ENCODE results near the gene RPS25.
A peak's percentile ranks its signal among the peaks of the same experiment; 100 is the strongest.
"Not testable (repeated sequence)": the region's sequence is repeated elsewhere in the genome, so short reads cannot be mapped to it uniquely, and the experiment has no call there.

Gene RPS25

DNA sequence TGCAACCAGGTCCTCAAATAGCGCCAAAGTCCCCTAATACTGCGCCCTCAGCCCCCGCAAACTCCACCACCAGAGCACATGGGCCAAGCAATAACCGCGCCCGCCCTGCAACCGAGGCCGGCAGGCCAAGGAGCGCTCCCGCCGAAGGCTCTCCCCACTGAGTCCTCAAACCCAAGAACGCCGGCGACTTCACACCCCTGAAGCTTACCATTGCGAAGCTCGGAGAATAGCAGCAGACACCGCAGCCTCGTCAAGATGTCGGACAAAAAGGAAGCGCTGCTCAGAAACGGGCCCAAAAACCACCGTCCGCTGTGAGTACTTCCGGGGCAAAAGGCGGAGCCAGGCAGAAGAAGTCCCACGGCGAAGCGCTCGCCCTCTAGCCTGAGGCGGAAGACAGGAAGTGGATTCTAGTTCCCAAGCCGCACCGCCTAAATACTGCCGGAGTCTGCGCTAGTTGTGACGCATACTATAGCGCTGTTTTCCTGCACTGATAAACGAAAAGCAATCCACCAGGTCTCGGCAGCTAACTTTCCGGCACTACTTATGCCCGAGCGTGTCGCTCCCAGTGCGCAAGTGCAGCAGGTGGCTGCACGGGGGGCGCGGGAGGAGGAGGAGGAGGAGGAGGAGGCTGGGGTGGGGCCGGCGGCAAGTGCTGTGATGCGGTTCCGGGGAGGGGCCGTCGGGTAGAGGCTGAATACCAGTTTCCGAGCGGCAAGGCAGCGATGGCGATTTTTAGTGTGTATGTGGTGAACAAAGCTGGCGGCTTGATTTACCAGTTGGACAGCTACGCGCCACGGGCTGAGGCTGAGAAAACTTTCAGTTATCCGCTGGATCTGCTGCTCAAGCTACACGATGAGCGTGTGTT lies at the start of gene RPS25, which contains the start of gene TRAPPC4:
TSS of gene RPS25 (minus strand) at position 270 of the 865 bp plus-strand sequence. CDS start at position 211, 59 bp downstream.
TSS of gene TRAPPC4 (plus strand) at position 693 of the 865 bp plus-strand sequence. CDS start at position 723, 30 bp downstream.
- peak; percentile 97 for DNase-seq (ENCODE audit: low read depth)

DNA sequence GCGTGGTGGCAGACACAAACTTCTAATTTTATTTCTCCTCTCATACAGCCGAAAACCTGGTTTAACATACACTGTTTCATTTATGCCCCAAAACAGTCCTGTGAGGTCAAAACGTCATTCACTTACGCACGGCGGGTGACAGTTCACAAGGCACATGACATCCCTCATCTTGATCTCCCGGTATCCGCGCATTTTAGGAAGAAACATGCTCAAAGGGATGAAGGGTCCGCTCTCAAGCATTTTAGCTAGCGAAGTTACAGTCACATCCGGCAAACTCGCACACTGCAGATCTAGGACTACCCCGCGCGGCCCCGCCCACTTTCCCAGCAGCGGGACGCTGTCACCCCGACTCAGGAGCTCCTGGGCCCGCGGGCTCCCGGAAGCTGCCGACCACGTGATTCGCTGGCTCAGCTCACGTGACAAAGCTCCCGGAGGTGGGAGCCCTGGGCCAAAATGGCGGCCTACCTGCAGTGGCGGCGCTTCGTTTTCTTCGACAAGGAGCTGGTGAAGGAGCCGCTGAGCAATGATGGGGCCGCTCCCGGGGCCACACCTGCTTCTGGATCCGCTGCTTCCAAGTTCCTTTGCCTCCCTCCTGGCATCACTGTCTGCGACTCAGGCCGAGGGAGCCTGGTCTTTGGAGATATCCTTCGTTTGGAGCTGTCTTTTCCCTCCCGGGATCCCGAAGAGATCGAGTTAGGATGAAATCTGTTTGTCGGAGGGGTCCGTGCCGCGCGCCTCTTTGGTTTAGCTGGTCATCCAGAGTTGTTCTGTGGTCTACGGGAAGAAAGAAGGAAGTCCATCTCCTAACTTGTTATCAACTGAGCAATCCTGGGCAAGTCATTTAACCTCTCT lies 49.5 kb upstream of the RPS25 start, which contains the start of gene VPS11:
TSS of gene VPS11 (plus strand) at position 448 of the 852 bp plus-strand sequence. CDS start at position 454, 6 bp downstream.
- peak; percentile 99 for DNase-seq (ENCODE audit: low read depth)

DNA sequence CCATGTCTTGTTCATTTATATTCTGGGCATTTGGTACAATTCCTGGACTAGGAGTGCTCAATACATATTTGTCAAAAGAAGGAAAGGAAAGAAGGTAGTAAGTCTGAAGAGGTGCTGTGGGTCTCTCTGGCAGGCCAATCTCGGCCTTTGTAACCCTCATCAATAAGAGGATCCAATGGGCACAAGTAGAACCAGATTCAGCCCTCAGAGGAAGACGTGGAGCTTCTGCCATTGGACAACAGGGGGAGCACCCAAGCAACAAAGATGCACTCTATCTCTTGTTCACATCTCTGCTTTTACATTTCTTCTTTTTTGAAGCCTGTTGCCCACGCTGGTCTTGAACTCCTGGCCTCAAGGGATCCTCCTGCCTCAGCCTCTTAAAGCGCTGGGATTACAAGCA lies 47.2 kb upstream of the RPS25 start:
- peak; percentile 65 for DNase-seq (ENCODE audit: low read depth)

DNA sequence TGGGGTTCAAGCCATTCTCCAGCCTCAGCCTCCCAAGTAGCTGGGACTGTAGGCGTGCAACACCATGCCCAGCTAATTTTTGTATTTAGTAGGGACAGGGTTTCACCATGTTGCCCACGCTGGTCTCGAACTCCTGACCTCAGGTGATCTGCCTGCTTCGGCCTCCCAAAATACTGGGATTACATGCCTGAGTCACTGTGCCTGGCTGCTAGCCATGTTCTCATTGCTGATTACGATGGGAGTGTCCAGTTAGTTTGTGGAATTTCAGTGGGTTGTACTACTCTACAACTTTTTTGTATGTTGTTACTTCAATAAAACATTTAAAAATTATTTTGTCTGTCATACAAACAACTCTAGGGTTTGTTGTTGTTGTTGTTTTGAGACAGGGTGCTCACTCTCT lies 44.6 kb upstream of the RPS25 start:
- peak; percentile 44 for DNase-seq (ENCODE audit: low read depth)

DNA sequence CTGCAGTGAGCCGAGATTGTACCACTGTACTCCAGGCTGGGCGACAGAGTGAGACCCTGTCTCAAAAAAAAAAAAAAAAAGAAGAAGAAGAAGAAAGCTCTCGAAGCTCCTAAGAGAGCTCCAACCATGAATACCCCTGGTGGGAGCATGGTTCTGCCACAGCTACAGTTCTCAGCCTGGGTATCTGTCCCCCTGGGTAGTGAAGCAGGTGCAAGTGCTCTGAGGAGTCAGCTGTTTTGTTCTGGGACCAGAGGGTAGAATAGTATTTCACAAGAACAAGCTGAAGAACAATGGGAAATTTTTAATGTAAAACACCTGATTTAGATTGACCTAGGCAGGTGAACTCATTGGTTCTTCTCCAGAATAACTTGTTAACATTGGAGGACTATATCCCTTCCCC lies 43.1 kb upstream of the RPS25 start:
- no peak for DNase-seq (ENCODE audit: low read depth)

DNA sequence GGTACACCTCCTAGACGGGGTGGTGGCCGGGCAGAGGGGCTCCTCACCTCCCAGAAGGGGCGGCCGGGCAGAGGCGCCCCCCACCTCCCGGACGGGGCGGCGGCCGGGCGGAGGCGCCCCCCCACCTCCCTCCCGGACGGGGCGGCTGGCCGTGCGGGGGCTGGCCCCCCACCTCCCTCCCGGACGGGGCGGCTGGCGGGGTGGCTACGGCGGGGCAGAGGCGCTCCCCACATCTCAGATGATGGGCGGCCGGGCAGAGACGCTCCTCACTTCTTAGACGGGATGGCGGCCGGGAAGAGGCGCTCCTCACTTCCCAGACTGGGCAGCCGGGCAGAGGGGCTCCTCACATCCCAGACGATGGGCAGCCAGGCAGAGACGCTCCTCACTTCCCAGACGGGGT lies 41.0 kb upstream of the RPS25 start:
- DNase-seq (ENCODE audit: low read depth) = not testable (repeated sequence)

DNA sequence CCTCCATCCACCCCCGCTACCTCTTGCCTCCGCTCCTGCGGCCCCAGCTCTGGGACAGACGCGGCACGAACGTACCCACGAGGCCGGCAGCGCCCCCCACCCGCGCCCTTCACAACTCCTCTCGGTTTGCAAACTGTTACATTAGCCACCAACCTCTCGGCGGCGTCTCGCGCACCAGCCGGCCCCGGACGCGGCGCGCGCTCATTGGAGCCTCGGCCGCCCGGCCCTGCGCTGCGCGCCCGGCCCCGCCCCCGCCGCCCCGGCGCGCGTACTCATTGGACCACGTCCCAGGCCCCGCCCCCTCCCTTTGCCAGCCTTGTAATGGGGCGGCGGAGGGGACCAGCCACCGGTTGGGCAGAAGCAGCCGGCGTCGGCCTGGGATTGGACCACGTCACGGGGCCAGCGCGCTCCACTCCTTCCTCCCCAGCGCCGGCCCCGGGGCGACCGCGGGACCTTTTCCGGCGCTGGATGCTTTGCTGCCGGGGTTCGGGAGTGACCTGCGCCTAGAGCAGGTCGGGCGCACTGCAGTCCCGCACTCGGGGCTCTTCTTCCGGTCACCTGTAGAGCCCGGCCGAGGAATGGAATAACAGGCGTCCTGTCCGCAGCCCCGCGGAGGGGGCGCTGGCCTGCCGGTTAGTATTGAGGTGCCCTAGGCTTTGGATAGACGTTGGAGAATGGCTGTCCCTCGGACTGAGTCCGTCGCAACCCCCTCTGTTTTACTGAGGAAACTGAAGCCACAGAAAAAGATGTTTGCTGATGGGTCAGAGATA lies 39.0 kb upstream of the RPS25 start, which contains the start of gene HYOU1:
TSS of gene HYOU1 (minus strand) at position 206 of the 770 bp plus-strand sequence. CDS start 1,045 bp downstream, outside the sequence.
- peak; percentile 98 for DNase-seq (ENCODE audit: low read depth)

DNA sequence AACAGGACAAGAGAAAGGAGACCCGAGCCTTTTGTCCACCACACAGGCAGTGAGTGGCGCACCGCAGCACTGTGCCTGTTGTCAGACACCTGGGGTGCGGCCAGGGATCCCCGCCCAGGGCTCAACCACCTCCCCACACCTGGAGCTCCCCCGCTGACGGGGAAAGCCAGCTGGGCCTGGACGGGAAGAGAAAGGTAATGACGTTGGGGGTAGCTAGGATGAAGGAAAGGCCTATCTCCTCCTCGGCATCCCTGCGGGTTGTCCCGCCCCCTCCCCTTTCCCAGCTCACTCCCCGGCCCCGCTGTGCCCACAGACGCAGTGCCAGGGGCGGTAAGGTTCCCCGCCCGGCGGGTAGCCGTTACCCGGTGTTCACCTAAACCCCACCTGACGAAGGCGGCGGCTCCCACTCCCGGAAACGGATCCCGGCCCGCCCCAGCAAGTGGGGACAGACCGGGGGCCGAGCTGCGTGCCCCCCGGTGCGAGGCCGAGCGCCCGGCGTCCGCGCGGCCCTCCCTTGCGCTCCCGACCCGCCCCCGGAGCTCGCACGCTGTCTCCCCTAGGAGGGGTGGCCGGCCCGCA lies 38.4 kb upstream of the RPS25 start:
- peak; percentile 27 for DNase-seq (ENCODE audit: low read depth)

DNA sequence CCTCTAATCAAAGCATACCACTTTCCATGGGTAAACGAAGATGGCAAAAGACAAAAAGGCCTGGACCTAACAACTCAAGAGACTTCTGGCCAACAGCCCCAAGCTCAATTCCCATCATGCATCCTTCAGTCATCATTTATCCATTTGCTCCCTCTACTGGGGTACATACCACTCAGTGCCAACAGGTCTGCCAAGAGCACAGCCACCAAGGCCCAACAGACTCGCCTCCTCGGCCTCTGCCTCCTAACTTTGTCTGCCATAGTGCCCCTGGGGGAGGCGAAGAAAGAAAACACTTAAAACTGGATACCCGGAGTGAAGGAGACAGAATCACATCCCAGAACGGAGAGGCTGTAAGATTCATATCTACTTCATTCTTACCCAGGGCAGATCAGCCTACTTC lies 37.8 kb upstream of the RPS25 start:
- DNase-seq (ENCODE audit: low read depth) = peak; percentile 58

DNA sequence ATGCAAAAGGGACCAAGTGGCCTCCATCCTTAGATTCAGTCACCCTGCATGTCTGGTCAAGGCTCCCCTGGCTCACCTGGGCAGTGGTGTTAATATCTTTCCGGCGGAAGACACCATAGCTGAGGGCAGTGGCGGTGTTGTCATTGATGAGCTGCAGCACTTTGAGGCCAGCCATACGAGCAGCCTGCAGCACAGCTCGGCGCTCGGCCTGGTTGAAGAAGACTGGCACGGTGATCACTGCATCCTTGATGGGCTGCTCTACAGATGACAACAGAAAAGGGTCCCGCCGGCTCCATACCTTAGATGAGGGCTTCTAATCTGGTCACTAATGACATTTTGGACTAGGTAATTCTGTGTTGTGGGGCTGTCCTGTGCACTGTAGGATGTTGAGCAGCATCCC lies 36.3 kb upstream of the RPS25 start:
- DNase-seq (ENCODE audit: low read depth) = no peak

DNA sequence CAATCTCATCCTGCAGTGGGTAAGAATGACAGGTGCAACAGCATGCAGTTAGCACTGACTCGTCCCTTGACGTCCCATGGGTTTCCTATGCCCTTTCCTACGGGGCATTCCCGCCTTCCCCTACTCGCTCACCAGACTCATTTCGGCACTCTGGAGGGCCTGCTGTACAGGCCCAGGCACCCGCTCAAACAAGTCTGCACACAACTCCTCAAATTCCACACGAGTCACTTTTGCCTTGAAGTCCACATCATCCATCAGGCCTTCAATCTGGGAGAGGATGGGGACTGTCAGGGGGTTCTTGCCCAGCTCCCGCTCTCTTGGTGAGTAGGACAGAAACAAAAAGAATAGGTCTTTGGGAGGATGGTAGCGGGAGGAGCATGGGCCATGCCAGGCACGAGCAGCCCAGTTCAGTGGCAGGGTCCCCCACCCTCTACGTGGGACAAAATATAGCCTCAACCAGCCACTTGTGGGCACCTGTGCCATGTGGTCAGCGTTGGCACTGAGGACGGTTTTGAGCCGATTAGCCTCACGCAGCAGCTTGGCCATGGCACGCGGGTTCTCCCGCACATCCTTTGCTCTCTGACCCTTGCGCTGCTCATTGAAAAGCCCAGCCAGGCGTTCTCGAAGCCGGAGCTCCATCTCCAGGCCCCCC lies 34.1 kb upstream of the RPS25 start:
- DNase-seq (ENCODE audit: low read depth) = no peak

DNA sequence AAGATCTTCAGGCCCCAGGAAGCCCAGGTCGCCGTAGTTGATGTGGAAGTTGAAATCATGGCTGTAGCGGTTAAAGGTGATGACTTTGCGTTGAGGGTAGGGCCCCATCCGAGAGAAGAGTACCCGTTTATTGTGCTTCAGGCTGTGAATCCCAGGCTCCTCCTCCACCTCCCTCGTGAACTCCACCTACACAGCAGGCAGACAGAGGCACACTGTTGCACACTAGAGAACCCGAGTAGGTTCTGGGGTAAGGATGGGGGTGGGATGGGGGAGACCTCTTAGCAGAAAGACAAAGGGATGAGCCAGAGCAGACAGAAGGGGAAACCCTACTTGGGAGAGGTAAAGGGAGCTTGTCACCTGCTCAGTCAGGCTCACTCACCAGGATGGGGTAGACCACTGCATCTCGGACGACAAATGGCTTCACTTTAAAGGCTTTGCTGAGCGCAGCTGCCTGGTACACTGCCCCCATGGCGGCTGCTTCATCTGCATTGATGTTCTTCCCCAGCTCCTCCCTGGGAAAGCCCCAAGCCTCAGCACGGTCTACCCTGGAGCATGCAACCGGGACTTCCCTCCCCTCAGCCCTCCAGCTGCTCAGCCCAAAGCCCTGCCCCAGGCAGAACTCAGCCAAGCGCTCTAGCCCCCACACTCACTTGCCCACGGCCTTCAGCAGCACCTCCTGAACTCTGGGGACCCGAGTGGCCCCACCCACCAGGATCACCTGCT lies 33.5 kb upstream of the RPS25 start:
- DNase-seq (ENCODE audit: low read depth) = no peak

DNA sequence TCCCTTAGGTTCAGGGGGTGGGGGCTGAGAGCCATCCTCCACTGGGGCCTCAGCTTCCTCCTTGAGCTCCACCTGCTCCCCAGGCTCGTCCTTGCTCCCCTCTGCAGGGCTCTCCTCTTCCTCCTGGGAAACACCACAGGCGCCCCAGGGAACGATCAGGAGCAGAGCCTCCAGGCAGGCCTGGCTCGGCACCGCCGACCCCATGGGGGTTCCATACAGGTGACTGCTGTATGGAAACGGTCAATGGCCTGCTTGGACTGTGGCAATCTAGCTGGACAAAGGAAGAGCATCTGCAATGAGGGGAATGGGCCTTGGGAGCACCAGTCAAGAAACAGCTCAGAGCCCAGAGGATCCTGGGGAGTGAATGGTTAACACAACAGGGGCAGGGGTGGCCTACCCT lies 30.9 kb upstream of the RPS25 start:
- DNase-seq (ENCODE audit: low read depth) = no peak

DNA sequence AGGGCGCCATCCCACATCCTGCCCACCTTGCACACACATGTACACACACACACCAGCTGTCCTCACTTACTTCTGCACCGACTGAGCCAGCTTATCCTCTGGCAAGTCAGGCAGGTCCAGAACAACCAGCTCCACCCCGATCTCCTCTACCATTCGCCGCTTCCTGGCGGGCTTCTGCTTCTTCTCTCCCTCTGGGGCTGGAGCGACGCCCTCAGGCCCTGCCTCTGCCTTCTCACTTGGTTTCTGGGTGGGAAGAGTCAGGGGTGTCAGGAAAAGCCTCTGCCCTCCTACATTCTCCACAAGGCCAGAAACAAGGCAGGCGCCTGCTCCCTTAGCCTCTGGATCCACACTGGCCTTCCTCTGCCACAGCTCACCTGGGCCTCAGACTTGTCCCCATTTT lies 30.5 kb upstream of the RPS25 start:
- no peak for DNase-seq (ENCODE audit: low read depth)

DNA sequence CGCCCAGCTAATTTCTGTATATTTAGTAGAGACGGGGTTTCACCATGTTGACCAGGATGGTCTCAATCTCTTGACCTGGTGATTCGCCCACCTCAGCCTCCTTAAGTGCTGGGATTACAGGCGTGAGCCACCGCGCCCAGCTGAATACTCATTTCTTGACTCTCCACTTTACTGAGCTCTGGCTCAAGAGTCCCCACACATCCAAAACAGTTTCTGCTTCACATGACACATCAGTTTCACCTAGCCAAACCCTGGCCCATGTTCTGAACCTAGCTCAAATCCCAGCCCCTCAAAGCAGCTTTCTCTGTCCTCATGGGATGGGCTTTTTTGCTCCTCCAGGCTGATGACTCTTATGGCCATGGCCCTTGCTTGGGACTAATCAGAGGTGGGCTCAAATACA lies 29.1 kb upstream of the RPS25 start:
- no peak for DNase-seq (ENCODE audit: low read depth)

DNA sequence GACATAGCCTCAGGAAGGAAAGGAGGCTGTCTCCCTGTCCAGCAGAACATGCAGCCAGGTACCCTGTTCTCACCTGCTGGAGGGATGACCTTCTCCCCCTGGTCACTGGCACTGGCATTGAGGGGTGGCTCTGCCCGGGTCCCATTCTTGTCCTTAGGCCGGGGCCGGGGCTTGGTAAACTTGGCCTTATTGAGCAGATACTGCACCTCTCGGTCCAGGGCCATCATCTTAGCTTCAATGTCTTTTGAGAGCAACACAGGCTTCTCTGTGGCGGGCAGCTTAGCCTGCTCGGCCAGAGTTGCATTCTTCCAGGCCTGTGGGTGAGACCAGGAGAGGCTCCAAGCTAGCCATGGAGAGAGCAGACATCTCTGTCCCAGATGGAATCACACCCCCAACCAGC lies 28.3 kb upstream of the RPS25 start:
- no peak for DNase-seq (ENCODE audit: low read depth)

DNA sequence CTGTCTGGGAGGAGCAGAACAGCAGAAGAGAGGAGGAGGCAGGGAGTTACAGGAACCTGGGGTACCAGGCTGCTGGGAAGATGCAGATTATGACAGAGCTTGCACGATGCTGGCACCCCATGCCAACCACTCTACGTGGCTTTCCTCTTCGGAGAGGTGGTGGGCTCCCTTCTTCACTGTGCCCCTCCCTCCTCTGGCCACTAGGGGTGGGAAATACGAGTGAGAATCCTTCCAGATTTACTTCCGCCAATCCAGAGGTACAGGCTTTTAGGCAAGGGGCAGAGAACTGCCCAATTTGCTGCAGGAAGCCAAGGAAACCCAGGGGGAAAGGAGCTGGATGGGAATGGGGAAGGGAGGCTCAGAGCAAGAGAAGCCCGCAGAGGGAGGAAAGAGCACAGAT lies 26.6 kb upstream of the RPS25 start:
- DNase-seq (ENCODE audit: low read depth) = no peak

DNA sequence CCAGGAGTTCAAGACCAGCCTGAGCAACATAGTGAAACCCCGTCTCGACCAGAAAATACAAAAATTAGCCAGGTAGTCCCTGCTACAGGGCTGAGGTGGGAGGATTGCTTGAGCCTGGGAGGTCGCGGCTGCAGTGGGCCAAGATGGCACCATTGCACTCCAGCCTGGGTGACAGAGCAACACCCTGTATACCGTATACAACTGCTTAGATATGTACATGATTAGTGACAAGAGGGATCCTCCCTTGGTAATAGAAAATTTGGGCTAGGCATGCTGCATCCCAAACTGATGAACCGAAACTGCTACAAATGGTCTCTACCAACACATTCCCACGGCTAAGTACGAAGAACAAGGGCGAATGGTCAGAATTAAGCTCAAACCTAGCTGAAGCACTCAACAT lies 24.8 kb upstream of the RPS25 start:
- DNase-seq (ENCODE audit: low read depth) = no peak

DNA sequence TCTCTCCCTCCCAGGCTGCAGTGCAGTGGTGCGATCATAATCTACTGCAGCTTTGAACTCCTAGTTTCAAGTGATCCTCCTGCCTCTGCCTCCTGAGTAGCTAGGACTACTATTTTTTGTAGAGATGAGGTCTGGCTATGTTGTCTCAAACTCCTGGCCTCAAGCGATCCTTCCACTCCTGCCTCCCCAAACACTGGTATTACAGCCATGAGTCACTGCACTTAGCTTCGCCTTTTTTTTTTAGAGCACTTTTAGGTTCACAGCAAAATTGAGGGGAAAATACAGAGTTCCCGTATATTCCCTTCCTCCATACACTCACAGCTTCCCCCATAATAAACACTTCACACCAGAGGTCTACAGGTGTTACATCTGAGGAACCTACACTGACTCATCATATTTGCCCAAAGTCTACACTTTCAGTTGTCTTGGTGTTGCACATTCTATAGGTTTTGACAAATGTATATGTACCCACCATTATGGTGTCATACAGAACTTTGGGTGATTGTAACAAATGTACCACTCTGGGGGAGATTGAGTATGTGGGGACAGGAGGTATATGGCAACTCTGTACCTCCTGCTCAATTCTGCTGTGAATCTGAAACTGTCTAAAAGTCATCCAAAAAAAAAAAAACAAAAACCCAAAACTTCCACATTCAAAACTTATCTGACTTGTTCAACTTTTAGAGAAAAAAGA lies 23.8 kb upstream of the RPS25 start:
- DNase-seq (ENCODE audit: low read depth) = no peak

DNA sequence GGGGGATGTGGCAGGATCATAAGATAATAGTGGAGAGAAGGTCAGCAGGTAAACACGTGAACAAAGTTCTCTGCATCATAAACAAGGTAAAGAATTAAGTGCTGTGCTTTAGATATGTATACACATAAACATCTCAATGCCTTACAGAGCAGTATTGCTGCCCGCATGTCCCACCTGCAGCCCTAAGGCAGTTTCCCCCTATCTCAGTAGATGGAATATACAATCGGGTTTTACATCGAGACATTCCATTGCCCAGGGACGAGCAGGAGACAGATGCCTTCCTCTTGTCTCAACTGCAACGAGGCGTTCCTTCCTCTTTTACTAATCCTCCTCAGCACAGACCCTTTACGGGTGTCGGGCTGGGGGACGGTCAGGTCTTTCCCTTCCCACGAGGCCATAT lies 21.3 kb upstream of the RPS25 start:
- not testable (repeated sequence) for DNase-seq (ENCODE audit: low read depth)

Measured in ELR (cell line).